Heart left ventricle (tissue), 16 donors: ENCODE data around the gene A2M. TPM values are rescaled to one million over a fixed set of nuclear protein-coding genes. Genes with fewer than 3 reads are reported as not detected.
A peak's percentile ranks its signal among the peaks of the same experiment; 100 is the strongest.

ENCODE experiments used
- ATAC-seq, 4 donors: fragments of 200-7000 bp; cut with Tn5 transposase; one replicate each; pipeline ENCODE4 v1.9.1; 2020 to 2022; ENCODE audit warnings: moderate library complexity in 4 of 4, mild to moderate bottlenecking in 3 of 4, moderate number of reproducible peaks in 1 of 4
- DNase-seq, 5 donors: peaks; one replicate each; pipeline ENCODE4 v3.0.0-alpha.2; 2020
- H3K27ac ChIP-seq, 12 donors: fragments of 200-600 bp; sonication (generic) in 4 of 12; one replicate each; pipeline versions ENCODE4 v1.5.0 to v1.8.0; 2016 to 2022; ENCODE audit warnings: mild to moderate bottlenecking in 2 of 12
- H3K27me3 ChIP-seq, 9 donors: fragments of 200-600 bp; sonication (generic) in 2 of 9; one replicate each; pipeline versions ENCODE4 v1.5.1 to v1.8.0; 2016 to 2022; ENCODE audit warnings: mild to moderate bottlenecking in 3 of 9
- H3K36me3 ChIP-seq, 9 donors: fragments of 200-600 bp; sonication (generic) in 2 of 9; one replicate each; pipeline versions ENCODE4 v1.5.0 to v1.8.0; 2018 to 2022; ENCODE audit warnings: mild to moderate bottlenecking in 2 of 9
- H3K4me1 ChIP-seq, 12 donors: fragments of 200-600 bp; sonication (generic) in 4 of 12; one replicate each; pipeline versions ENCODE4 v1.5.0 to v1.8.0; 2016 to 2022; ENCODE audit warnings: mild to moderate bottlenecking in 3 of 12
- H3K4me3 ChIP-seq, 12 donors: fragments of 200-600 bp; sonication (generic) in 4 of 12; one replicate each; pipeline versions ENCODE4 v1.5.0 to v1.8.0; 2017 to 2022; ENCODE audit warnings: mild to moderate bottlenecking in 9 of 12, moderate library complexity in 4 of 12
- H3K9me3 ChIP-seq, 12 donors: fragments of 200-600 bp; sonication (generic) in 4 of 12; one replicate each; pipeline versions ENCODE4 v1.5.0 to v1.8.0; 2016 to 2022; ENCODE audit warnings: mild to moderate bottlenecking in 1 of 12
- POLR2A ChIP-seq, 2 donors: fragments of 450-650 bp; IDR thresholded peaks; one replicate each; pipeline ENCODE4 v1.6.1; 2017; ENCODE audit warnings: antibody characterized with exemption in 2 of 2, mild to moderate bottlenecking in 2 of 2, moderate library complexity in 2 of 2
- WGBS, 4 donors: extraction: QIAGEN DNeasy Blood & Tissue Kit in 2 of 4; methylation state at CpG; one replicate each; pipeline versions ENCODE4 v1.1.5 to v1.1.7; 2013 to 2018; 5-methylcytosine and 5-hydroxymethylcytosine counted together
- intact Hi-C, 10 donors: fragments of 100-400 bp; cut with DNase I; formaldehyde crosslinking; loops; one replicate each; pipeline versions ENCODE4 v1.11.1 to v1.14.2; 2022
- polyA plus RNA-seq, 2 donors: library from polyadenylated mRNA; stranded (reverse); fragments of 200-250 nt; gene quantifications; one replicate each; pipeline ENCODE4 v1.2.3, GENCODE V29; 2013
- total RNA-seq, 9 donors: library from RNA; depleted of rRNA in 2 of 9; stranded (reverse); fragments of >200 nt in 2 of 9; fragmentation: NEBNext Ultra II Directional in 3 of 9; extraction: Animal tissue kit (Norgen Biotek cat#: 25700) in 3 of 9; gene quantifications; one replicate each; pipeline versions ENCODE4 v1.1.0 to v1.2.4, GENCODE V29; 2016 to 2023
- TF ChIP-seq, protein P1 (sequence below), 12 donors: fragments of 200-600 bp; sonication (generic) in 4 of 12; IDR thresholded peaks; one replicate each; pipeline versions ENCODE4 v1.5.0 to v1.8.0; 2018 to 2022; ENCODE audit warnings: antibody characterized with exemption in 12 of 12, mild to moderate bottlenecking in 5 of 12
- donor health status: ischemic (EF 13 %, LVEDD 7.1; RV severe dilation, severe dysfunction).
- donor health status: healthy with polysubstance abuse.
- donor health status: DM: no; HTN: yes; CAD: no.
- donor health status: DM: no; HTN: no; CAD: no.
- donor health status: ischemic (EF 25% LVEDD 6.9; RV normal size, moderate dysfunction).
- donor health status: ischemic (EF 25% LVEDD 5.7; RV mildly dilated, moderate dysfunction).
- donor health status: healthy.
- donor health status: DM: yes; HTN: yes; CAD: no.
- donor health status: ischemic (EF 35%, LVEDD 5.7; RV mildly dilated, moderate dysfunction).
- donor health status: nonischemic (EF 11% LVEDD 7.7; RV severe dilation, severe dysfunction).
- donor health status: DM: yes; HTN: yes; CAD: no.
- donor health status: PGD.
- donor health status: ischemic (EF 29% LVEDD 5.4; RV normal size, mild dysfunction).
- donor health status: nonischemic (EF 23%, LVEDD 6.1; RV moderate dilation, normal function).

The A2M gene
- total and polyA plus RNA-seq, 11 donors: 133 to 1,706 (median 385) TPM

DNA sequence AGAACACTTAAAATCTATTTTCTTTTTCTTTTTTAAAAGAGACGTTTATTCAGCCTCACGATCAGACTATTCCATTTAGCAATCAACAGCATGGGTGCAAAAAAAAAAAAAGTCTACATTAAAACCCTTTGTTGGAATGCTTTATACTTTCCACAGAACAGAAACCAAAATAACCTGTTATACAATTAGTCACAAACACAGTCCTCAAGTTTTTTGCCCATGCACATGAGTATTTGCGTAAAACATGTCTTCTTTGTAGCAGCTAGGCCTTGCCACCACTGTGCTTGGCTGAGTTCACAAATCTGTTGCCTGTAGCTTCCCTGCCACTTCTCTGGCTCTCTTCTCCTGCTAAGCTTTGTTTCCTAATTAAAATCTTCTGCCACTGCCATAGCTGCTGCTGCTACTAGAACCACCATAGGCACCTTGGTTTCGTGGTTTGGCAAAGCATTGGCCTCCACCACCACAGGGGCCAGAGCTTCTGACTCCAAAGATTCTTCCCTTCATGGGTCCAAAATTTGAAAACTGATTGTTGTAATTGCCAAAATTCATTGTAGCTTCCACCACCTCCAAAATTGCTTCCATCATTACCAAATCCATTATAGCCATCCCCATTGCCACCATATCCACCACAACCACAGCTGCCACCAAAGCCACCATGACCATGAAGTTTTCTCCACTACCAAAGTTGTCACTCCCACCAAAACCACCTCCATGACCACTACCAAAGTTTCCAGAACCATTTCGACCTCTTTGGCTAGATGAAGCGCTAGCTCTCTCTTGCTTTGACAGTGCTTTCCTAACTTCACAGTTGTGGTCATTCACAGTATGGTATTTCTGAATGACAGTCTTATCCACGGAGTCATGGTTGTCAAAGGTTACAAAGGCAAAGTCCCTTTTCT lies 88.3 kb downstream of the A2M start:
- Histone ChIP-seq H3K27ac (peak overlapping the region in 1 of 12 donors; percentile 28), H3K4me3 (no peak overlapping the region), H3K27me3 (no peaks in the 10 kb centered on the region), H3K9me3 (no peaks in the 10 kb centered on the region), H3K36me3 (no peaks in the 10 kb centered on the region), H3K4me1 (peaks cover 0 to 33% (median 0%) of the 10 kb centered on the region in 12 donors)
- DNase-seq: no peak
- intact Hi-C loops: no loop called here
- TF ChIP-seq POLR2A (IDR thresholded peaks at IDR 0.05): no peak
- TF ChIP-seq, protein P1, sequence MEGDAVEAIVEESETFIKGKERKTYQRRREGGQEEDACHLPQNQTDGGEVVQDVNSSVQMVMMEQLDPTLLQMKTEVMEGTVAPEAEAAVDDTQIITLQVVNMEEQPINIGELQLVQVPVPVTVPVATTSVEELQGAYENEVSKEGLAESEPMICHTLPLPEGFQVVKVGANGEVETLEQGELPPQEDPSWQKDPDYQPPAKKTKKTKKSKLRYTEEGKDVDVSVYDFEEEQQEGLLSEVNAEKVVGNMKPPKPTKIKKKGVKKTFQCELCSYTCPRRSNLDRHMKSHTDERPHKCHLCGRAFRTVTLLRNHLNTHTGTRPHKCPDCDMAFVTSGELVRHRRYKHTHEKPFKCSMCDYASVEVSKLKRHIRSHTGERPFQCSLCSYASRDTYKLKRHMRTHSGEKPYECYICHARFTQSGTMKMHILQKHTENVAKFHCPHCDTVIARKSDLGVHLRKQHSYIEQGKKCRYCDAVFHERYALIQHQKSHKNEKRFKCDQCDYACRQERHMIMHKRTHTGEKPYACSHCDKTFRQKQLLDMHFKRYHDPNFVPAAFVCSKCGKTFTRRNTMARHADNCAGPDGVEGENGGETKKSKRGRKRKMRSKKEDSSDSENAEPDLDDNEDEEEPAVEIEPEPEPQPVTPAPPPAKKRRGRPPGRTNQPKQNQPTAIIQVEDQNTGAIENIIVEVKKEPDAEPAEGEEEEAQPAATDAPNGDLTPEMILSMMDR (IDR thresholded peaks at IDR 0.05): no peak
- 93 to 96% (median 94%) methylated on average over 7 of the region's 7 CpGs for WGBS, 4 donors
- ATAC-seq: no peak

DNA sequence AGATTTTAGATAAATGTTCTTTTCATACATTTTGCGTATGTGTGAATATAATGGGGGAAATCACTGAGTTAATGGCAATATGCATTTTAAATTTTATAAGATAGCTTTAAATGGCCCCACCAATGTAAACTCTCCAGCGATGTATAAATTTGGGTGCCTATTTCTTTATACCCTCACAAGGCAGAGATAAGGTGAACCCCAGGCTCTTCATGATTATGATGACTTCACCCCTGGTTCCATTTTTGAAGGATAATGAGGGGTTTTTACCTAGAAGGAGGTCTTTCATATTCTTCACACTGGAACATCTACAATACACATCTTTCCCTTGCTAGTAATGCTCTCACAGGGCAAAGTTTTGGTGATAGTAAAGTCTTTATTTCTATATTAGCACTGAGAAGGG lies 91.2 kb downstream of the A2M start:
- DNase-seq: no peak
- intact Hi-C loops: no loop called here
- Histone ChIP-seq H3K9me3 (no peaks in the 10 kb centered on the region), H3K4me1 (peaks cover 0 to 33% (median 0%) of the 10 kb centered on the region in 12 donors), H3K27ac (peak overlapping the region in 1 of 12 donors; percentile 79), H3K4me3 (no peak overlapping the region), H3K27me3 (no peaks in the 10 kb centered on the region), H3K36me3 (no peaks in the 10 kb centered on the region)
- no peak for ATAC-seq
- 92 to 97% (median 95%) methylated on average over 2 of the region's 2 CpGs for WGBS, 4 donors
- TF ChIP-seq, protein P1 (IDR thresholded peaks at IDR 0.05): no peak
- TF ChIP-seq POLR2A (IDR thresholded peaks at IDR 0.05): no peak

DNA sequence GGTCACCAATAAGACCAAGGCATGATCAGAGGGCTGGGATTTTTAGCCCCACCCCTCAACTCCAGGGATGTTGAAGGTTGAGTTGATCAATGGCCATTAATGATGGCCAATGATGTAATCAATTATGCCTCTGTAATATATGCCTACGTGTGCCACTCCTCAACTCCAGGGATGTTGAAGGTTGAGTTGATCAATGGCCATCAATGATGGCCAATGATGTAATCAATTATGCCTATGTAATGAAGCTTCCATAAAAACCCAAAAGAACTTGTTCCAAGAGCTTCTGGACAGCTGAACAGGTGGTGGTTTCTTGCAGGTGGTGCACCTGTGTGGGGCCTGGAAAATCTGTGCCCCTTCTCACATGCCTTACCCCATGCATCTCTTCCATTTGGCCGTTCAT lies 93.1 kb downstream of the A2M start:
- WGBS, 4 donors: 84 to 90% (median 87%) methylated on average over 2 of the region's 2 CpGs
- TF ChIP-seq, protein P1 (IDR thresholded peaks at IDR 0.05): no peak
- no peak for TF ChIP-seq POLR2A (IDR thresholded peaks at IDR 0.05)
- H3K27ac ChIP-seq: no peak overlapping the region
- H3K4me1 ChIP-seq: peaks cover 0 to 33% (median 0%) of the 10 kb centered on the region in 12 donors
- H3K9me3 ChIP-seq: peaks cover 0 to 13% (median 8%) of the 10 kb centered on the region in 12 donors
- ATAC-seq: no peak
- no peaks in the 10 kb centered on the region for H3K27me3 ChIP-seq
- H3K4me3 ChIP-seq: no peak overlapping the region
- no peaks in the 10 kb centered on the region for H3K36me3 ChIP-seq
- no peak for DNase-seq
- intact Hi-C loops: no loop called here

Other genes with a start within 250 kb of the A2M start
- 10 to 100 TPM; 21.8 to 38.2 (median 24.7) TPM for gene PHC1, start 201.4 kb downstream of the A2M start, total RNA-seq
- gene PHC1, start 201.4 kb downstream of the A2M start, polyA plus RNA-seq: 10 to 100 TPM; 14.1 to 25.4 TPM
- gene M6PR, start 166.3 kb downstream of the A2M start, total RNA-seq: 100 to 1,000 TPM in 6 of 9 donors, 10 to 100 TPM in 3; 66.7 to 150 (median 102) TPM
- gene M6PR, start 166.3 kb downstream of the A2M start, polyA plus RNA-seq: 10 to 100 TPM; 58.7 to 98.6 TPM
- 1 to 10 TPM in 8 of 9 donors, not detected in 1; 2.6 to 9.1 (median 4.4) TPM for gene KLRG1, start 126.4 kb downstream of the A2M start, total RNA-seq
- gene KLRG1, start 126.4 kb downstream of the A2M start, polyA plus RNA-seq: 1 to 10 TPM; 3.6 to 4.1 TPM
- gene PZP, start 92.5 kb upstream of the A2M start, total RNA-seq: 1 to 10 TPM in 1 of 9 donors, under 1 TPM in 7, not detected in 1; 0.08 to 1.1 (median 0.64) TPM
- gene PZP, start 92.5 kb upstream of the A2M start, polyA plus RNA-seq: under 1 TPM; 0.12 to 0.42 TPM